GM13976 (cell line): Measurements from ENCODE around the gene USH1G.

ENCODE experiments used
- DNase-seq: peaks from one replicate; pipeline ENCODE4 v3.0.0; 2012; ENCODE audit warnings: low spot score
- CTCF ChIP-seq: IDR thresholded peaks from 2 replicates; pipeline ENCODE4 v1.5.1; 2012; ENCODE audit warnings: borderline replicate concordance, mild to moderate bottlenecking; ENCODE audit not compliant: insufficient read depth; ENCODE audit errors: extremely low read depth, missing control alignments, control extremely low read depth
- in situ Hi-C: fragments of 300-500 bp; cut with MboI; formaldehyde crosslinking; loops from one replicate; pipeline ENCODE4 v1.12.0; 2022; ENCODE audit warnings: low sequenced_read_pairs, mixed read lengths, inconsistent platforms; ENCODE audit not compliant: unreplicated experiment

Gene USH1G

GRCh38 chr17:74868908-74869255 lies 54.2 kb downstream of the USH1G start:
- no peak for TF ChIP-seq CTCF
- DNase-seq = no peak
- in situ Hi-C loops = loop anchor here (10.0 kb wide), 1 partner anchor 74 kb away; no protein-coding TSS in a partner anchor

GRCh38 chr17:74868251-74868907 lies 54.7 kb downstream of the USH1G start:
- TF ChIP-seq CTCF = no peak
- no peak for DNase-seq
- in situ Hi-C loops = loop anchor here (10.0 kb wide), 1 partner anchor 74 kb away; no protein-coding TSS in a partner anchor

- DNase-seq = no peak
- no peak for TF ChIP-seq CTCF
- in situ Hi-C loops = loop anchor here (10.0 kb wide), 1 partner anchor 72 kb away; no protein-coding TSS in a partner anchor
Measured at GRCh38 chr17:74866198-74866835, 56.7 kb downstream of the USH1G start.
